Retina (tissue), 1 donor: ENCODE data around the gene CT45A5.
A peak's percentile ranks its signal among the peaks of the same experiment; 100 is the strongest.
"Not testable (repeated sequence)": the region's sequence is repeated elsewhere in the genome, so short reads cannot be mapped to it uniquely, and the experiment has no call there.

ENCODE experiments used
- DNase-seq: peaks from one replicate; pipeline ENCODE4 v3.0.0-alpha.2; 2016

The CT45A5 gene

GRCh38 chrX:135785403-135785802 is at the start of gene CT45A5:
Gene CT45A5 (minus strand): TSS chrX:135785503. CDS start chrX:135781729, 3,774 bp downstream.
- DNase-seq, result not testable (repeated sequence)

- not testable (repeated sequence) for DNase-seq
These were observed 34.6 kb upstream of the CT45A5 start, which contains the start of gene CT45A2 for GRCh38 chrX:135819912-135820311. Gene CT45A2 (minus strand): TSS chrX:135820012. CDS start chrX:135816265, 3,747 bp downstream.

- DNase-seq, result not testable (repeated sequence)
These were observed 17.4 kb upstream of the CT45A5 start, which contains the start of gene CT45A6 for GRCh38 chrX:135802687-135803086. Gene CT45A6 (minus strand): TSS chrX:135802787. CDS start chrX:135798993, 3,794 bp downstream.

- not testable (repeated sequence) for DNase-seq
These were observed 17.2 kb downstream of the CT45A5 start, which contains the start of gene CT45A3 for GRCh38 chrX:135768091-135768490. Gene CT45A3 (minus strand): TSS chrX:135768191. CDS start chrX:135764444, 3,747 bp downstream.

GRCh38 chrX:135744739-135745138 is 40.6 kb downstream of the CT45A5 start:
- not testable (repeated sequence) for DNase-seq

- DNase-seq, result no peak
These were observed 44.0 kb downstream of the CT45A5 start for GRCh38 chrX:135741192-135741715.

GRCh38 chrX:135740681-135741149 is 44.6 kb downstream of the CT45A5 start:
- DNase-seq, result peak; percentile 3

- no peak for DNase-seq
These were observed 47.8 kb downstream of the CT45A5 start for GRCh38 chrX:135737366-135738071.

- DNase-seq, result not testable (repeated sequence)
These were observed 50.6 kb downstream of the CT45A5 start for GRCh38 chrX:135734666-135735065.
